IMR-90 (cell line): ENCODE results near the gene GALNT13.

Experiments used
- BHLHE40 ChIP-seq: fragments of 150-350 bp; IDR thresholded peaks from 2 replicates; pipeline ENCODE4 v1.6.1; 2016; ENCODE audit warnings: mild to moderate bottlenecking, low read depth, low read length
- CEBPB ChIP-seq: IDR thresholded peaks from 2 replicates; pipeline ENCODE4 v1.6.1; 2012; ENCODE audit warnings: low read depth, low read length, improper control_type of control experiment
- CHD1 ChIP-seq: IDR thresholded peaks from 2 replicates; pipeline ENCODE4 v1.6.1; 2012; ENCODE audit warnings: low read depth, low read length, improper control_type of control experiment
- CTCF ChIP-seq: conservative IDR thresholded peaks from 2 replicates; pipeline ENCODE4 v1.5.1; 2012; ENCODE audit warnings: mild to moderate bottlenecking, low read depth, low read length, improper control_type of control experiment
- MAFK ChIP-seq: IDR thresholded peaks from 2 replicates; pipeline ENCODE4 v1.6.1; 2012; ENCODE audit warnings: low read depth, low read length, improper control_type of control experiment
- MAZ ChIP-seq: IDR thresholded peaks from 2 replicates; pipeline ENCODE4 v1.6.1; 2012; ENCODE audit warnings: low read depth, mild to moderate bottlenecking, low read length, improper control_type of control experiment, moderate library complexity, borderline replicate concordance
- NFE2L2 ChIP-seq: fragments of 150-350 bp; IDR thresholded peaks from 2 replicates; pipeline ENCODE4 v1.6.1; 2016; ENCODE audit warnings: low read depth, mild to moderate bottlenecking, low read length
- POLR2A ChIP-seq: IDR thresholded peaks from 2 replicates; pipeline ENCODE4 v1.6.1; 2012; ENCODE audit warnings: mild to moderate bottlenecking, low read depth, low read length
- RAD21 ChIP-seq: IDR thresholded peaks from 2 replicates; pipeline ENCODE4 v1.6.1; 2012; ENCODE audit warnings: low read length, improper control_type of control experiment
- RCOR1 ChIP-seq: IDR thresholded peaks from 2 replicates; pipeline ENCODE4 v1.6.1; 2012; ENCODE audit warnings: mild to moderate bottlenecking, low read length, improper control_type of control experiment; ENCODE audit not compliant: insufficient replicate concordance
- RFX5 ChIP-seq: IDR thresholded peaks from 2 replicates; pipeline ENCODE4 v1.8.0; 2012; ENCODE audit warnings: low read depth, mild to moderate bottlenecking, low read length, moderate library complexity
- SMC3 ChIP-seq: fragments of 150-350 bp; IDR thresholded peaks from 2 replicates; pipeline ENCODE4 v1.6.1; 2016; ENCODE audit warnings: low read depth, mild to moderate bottlenecking, antibody characterized with exemption, low read length, moderate library complexity
- TF ChIP-seq, protein P1 (sequence below): fragments of 150-350 bp; IDR thresholded peaks from 2 replicates; pipeline ENCODE4 v1.6.1; 2017; ENCODE audit warnings: mild to moderate bottlenecking, antibody characterized with exemption, low read length, low read depth

GRCh38 chr2:154457286-154457685, 585.6 kb downstream of the GALNT13 start:
- TF ChIP-seq BHLHE40: no peak
- TF ChIP-seq POLR2A: no peak
- TF ChIP-seq MAFK: no peak
- no peak for TF ChIP-seq CTCF
- no peak for TF ChIP-seq NFE2L2
- TF ChIP-seq CEBPB: no peak
- TF ChIP-seq MAZ: no peak
- no peak for TF ChIP-seq RCOR1
- TF ChIP-seq CHD1: no peak
- TF ChIP-seq RFX5: no peak
- no peak for TF ChIP-seq SMC3
- TF ChIP-seq, protein P1, sequence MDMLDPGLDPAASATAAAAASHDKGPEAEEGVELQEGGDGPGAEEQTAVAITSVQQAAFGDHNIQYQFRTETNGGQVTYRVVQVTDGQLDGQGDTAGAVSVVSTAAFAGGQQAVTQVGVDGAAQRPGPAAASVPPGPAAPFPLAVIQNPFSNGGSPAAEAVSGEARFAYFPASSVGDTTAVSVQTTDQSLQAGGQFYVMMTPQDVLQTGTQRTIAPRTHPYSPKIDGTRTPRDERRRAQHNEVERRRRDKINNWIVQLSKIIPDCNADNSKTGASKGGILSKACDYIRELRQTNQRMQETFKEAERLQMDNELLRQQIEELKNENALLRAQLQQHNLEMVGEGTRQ: no peak
- TF ChIP-seq RAD21: no peak
